IPS-20b (cell line): ENCODE measurements around the gene ADARB1.

Experiments
- H3K27ac ChIP-seq: one replicate; pipeline ENCODE4 v1.5.1; 2013; ENCODE audit warnings: low read length
- H3K27me3 ChIP-seq: 2 replicates; pipeline ENCODE4 v1.6.1; 2013; ENCODE audit warnings: mild to moderate bottlenecking, low read length, inconsistent platforms; ENCODE audit not compliant: insufficient read depth
- H3K36me3 ChIP-seq: 2 replicates; pipeline ENCODE4 v1.6.1; 2013; ENCODE audit warnings: low read depth, mild to moderate bottlenecking, inconsistent platforms, low read length, moderate library complexity; ENCODE audit not compliant: insufficient read depth
- H3K4me1 ChIP-seq: 2 replicates; pipeline ENCODE4 v1.6.1; 2013; ENCODE audit warnings: mild to moderate bottlenecking, control low read depth, inconsistent platforms, low read length, moderate library complexity; ENCODE audit not compliant: insufficient read depth
- H3K4me3 ChIP-seq: 2 replicates; pipeline ENCODE4 v1.5.1; 2013; ENCODE audit warnings: mild to moderate bottlenecking, low read length, inconsistent platforms
- H3K9ac ChIP-seq: 2 replicates; pipeline ENCODE4 v1.6.1; 2013; ENCODE audit warnings: low read depth, mild to moderate bottlenecking, inconsistent platforms, low read length, moderate library complexity
- H3K9me3 ChIP-seq: 2 replicates; pipeline ENCODE4 v1.6.1; 2013; ENCODE audit warnings: mild to moderate bottlenecking, low read depth, low read length, inconsistent platforms; ENCODE audit not compliant: insufficient read depth

The ADARB1 gene

GRCh38 chr21:45164124-45164511 is 89.7 kb downstream of the ADARB1 start:
- no peaks in the 10 kb centered on the region for H3K9me3 ChIP-seq
- H3K36me3 ChIP-seq: no peaks in the 10 kb centered on the region
- H3K27ac ChIP-seq: no peak overlapping the region
- H3K27me3 ChIP-seq: no peaks in the 10 kb centered on the region
- H3K9ac ChIP-seq: no peak overlapping the region
- no peak overlapping the region for H3K4me3 ChIP-seq
- no peaks in the 10 kb centered on the region for H3K4me1 ChIP-seq

DNA sequence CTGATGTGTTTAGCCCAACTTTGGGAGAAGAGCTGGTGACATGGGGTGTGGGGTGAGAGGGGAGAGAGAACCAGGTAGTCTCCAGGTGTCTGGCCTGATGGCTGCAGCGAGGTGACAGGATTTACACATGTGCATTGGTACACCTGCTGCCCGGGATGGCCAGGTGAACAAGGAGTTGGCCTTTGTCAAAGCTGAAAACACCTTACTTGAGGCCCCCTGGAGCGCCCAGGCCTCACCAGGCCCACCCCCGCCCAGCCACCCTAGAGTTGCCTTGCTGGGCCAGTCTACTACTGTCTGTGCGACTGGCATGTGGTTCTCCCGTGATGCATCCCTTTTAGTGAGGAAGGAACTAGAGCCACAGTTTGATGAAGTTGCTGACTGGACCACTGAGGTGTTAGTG is 90.5 kb downstream of the ADARB1 start:
- Histone ChIP-seq H3K4me1 (no peaks in the 10 kb centered on the region), H3K4me3 (no peak overlapping the region), H3K9me3 (no peaks in the 10 kb centered on the region), H3K27ac (no peak overlapping the region), H3K9ac (no peak overlapping the region), H3K36me3 (no peaks in the 10 kb centered on the region), H3K27me3 (no peaks in the 10 kb centered on the region)

DNA sequence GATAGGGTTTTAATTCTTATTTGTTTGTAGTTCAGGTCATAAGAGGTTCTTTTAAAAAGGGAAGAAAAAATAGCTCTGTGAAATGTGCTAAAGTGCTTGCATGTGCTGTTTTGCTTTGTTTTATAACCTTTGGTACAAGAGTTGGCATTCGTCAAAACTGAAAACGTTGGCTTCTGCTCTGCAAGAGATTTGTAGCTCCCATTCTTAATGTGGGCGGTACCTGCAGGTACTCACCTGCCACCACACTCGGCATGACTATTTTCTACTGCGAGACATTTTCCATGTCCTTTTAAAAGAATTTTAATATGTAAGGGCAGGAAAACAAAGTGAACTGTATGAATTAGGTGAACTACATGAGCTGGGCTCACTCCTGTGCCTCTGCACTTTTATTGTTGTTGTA is 92.6 kb downstream of the ADARB1 start:
- Histone ChIP-seq H3K4me1 (no peaks in the 10 kb centered on the region), H3K9me3 (no peaks in the 10 kb centered on the region), H3K36me3 (no peaks in the 10 kb centered on the region), H3K27me3 (no peaks in the 10 kb centered on the region), H3K27ac (no peak overlapping the region), H3K4me3 (no peak overlapping the region), H3K9ac (no peak overlapping the region)

DNA sequence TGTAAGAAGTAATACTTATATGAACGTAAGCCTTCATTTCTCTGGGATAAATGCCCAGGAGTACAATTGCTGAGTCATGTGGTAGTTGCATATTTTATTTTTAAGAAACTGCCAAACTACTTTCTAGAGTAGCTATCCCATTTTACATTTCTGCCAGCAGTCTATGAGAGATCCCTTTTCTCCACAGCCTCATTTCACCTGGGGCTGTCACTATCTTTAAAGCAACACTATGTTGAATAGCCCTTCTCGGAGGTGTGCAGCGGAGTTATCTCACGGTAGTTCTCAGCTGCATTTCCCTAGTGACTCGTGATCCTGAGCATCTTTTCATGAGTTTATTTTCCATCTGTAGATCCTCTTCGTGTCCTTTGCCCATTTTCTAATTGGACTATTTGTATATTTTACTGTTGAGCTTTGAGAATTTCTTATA is 93.4 kb downstream of the ADARB1 start:
- H3K36me3 ChIP-seq: no peaks in the 10 kb centered on the region
- H3K9ac ChIP-seq: no peak overlapping the region
- no peak overlapping the region for H3K27ac ChIP-seq
- no peak overlapping the region for H3K4me3 ChIP-seq
- no peaks in the 10 kb centered on the region for H3K9me3 ChIP-seq
- H3K4me1 ChIP-seq: no peaks in the 10 kb centered on the region
- no peaks in the 10 kb centered on the region for H3K27me3 ChIP-seq

- Histone ChIP-seq H3K9me3 (no peaks in the 10 kb centered on the region), H3K4me1 (no peaks in the 10 kb centered on the region), H3K27ac (no peak overlapping the region), H3K27me3 (no peaks in the 10 kb centered on the region), H3K36me3 (no peaks in the 10 kb centered on the region), H3K4me3 (no peak overlapping the region), H3K9ac (no peak overlapping the region)
Measured at GRCh38 chr21:45168522-45168921, 94.1 kb downstream of the ADARB1 start.

DNA sequence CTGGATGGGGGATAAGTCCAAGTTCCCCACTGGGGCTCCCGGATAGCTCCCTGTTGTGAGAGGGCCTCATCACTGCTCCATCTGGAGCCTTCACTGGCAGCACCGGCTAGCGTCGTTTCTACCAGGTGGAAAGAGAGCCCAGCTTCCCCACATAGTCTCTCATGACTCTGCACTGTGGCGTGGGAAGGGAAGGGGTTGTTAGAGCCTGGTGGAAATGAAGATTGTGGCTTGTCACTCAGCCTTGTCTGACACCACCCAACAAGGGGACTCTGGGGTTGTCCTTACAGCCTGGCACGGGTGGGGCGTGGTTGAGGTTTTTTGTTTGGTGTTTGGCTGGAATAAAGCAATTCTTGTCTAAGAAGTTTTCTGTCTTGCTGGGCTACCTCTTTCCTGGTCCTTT is 94.6 kb downstream of the ADARB1 start:
- no peaks in the 10 kb centered on the region for H3K36me3 ChIP-seq
- no peak overlapping the region for H3K9ac ChIP-seq
- no peak overlapping the region for H3K27ac ChIP-seq
- H3K4me1 ChIP-seq: no peaks in the 10 kb centered on the region
- H3K4me3 ChIP-seq: no peak overlapping the region
- no peaks in the 10 kb centered on the region for H3K9me3 ChIP-seq
- H3K27me3 ChIP-seq: no peaks in the 10 kb centered on the region

- Histone ChIP-seq H3K4me1 (no peaks in the 10 kb centered on the region), H3K4me3 (no peak overlapping the region), H3K9me3 (no peaks in the 10 kb centered on the region), H3K27ac (no peak overlapping the region), H3K27me3 (no peaks in the 10 kb centered on the region), H3K36me3 (no peaks in the 10 kb centered on the region), H3K9ac (no peak overlapping the region)
Measured at GRCh38 chr21:45169682-45170081, 95.3 kb downstream of the ADARB1 start.

DNA sequence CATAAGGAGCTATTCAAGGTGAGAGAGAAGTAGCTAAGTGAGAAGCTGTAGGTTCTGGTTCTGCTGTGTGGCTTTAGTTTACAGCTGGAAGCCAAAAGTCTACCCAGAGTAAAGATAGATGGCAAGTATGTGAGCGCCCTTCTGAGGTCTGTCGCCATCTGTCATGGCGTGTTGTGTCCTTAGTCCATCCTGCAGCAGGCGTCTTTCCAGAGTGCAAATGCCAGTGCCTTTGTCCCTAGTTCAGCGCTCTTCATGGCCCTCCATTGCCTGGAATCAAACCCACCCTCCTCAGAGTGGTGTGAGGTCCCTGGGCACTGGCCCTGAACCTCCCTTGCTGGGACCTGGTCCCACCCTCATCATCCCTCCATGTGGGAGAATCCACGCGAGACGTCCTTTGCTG is 96.6 kb downstream of the ADARB1 start:
- Histone ChIP-seq H3K4me3 (no peak overlapping the region), H3K27ac (no peak overlapping the region), H3K9me3 (no peaks in the 10 kb centered on the region), H3K36me3 (no peaks in the 10 kb centered on the region), H3K4me1 (no peaks in the 10 kb centered on the region), H3K9ac (no peak overlapping the region), H3K27me3 (no peaks in the 10 kb centered on the region)

GRCh38 chr21:45172420-45172819 is 98.0 kb downstream of the ADARB1 start:
- H3K27me3 ChIP-seq: no peaks in the 10 kb centered on the region
- H3K27ac ChIP-seq: no peak overlapping the region
- no peaks in the 10 kb centered on the region for H3K4me1 ChIP-seq
- no peaks in the 10 kb centered on the region for H3K9me3 ChIP-seq
- no peaks in the 10 kb centered on the region for H3K36me3 ChIP-seq
- H3K4me3 ChIP-seq: no peak overlapping the region
- no peak overlapping the region for H3K9ac ChIP-seq

DNA sequence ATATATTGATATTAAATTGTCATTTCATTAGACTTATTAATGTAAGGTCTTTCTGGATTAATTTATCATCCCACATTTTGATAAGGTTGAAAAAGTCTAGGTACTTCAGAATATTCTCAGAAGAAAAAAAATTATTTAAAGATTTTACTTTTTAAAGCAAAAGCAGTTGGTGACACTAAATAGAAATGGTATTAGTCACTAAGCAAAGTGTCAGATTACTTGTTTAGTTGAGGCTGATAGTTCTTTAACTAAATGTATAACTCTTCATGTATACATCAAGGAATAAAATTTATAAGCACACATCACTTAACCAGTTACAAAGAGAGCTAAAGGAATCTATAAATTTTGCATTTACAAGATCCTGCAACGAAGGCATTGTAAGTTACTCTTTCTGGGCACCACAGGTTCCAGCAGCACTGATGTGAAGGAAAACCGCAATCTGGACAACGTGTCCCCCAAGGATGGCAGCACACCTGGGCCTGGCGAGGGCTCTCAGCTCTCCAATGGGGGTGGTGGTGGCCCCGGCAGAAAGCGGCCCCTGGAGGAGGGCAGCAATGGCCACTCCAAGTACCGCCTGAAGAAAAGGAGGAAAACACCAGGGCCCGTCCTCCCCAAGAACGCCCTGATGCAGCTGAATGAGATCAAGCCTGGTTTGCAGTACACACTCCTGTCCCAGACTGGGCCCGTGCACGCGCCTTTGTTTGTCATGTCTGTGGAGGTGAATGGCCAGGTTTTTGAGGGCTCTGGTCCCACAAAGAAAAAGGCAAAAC is 101.1 kb downstream of the ADARB1 start:
- H3K27me3 ChIP-seq: no peaks in the 10 kb centered on the region
- H3K27ac ChIP-seq: no peak overlapping the region
- no peak overlapping the region for H3K9ac ChIP-seq
- H3K36me3 ChIP-seq: no peaks in the 10 kb centered on the region
- no peak overlapping the region for H3K4me3 ChIP-seq
- no peaks in the 10 kb centered on the region for H3K4me1 ChIP-seq
- H3K9me3 ChIP-seq: no peaks in the 10 kb centered on the region

- no peak overlapping the region for H3K27ac ChIP-seq
- H3K36me3 ChIP-seq: no peaks in the 10 kb centered on the region
- H3K9ac ChIP-seq: no peak overlapping the region
- H3K9me3 ChIP-seq: no peaks in the 10 kb centered on the region
- no peak overlapping the region for H3K4me3 ChIP-seq
- no peaks in the 10 kb centered on the region for H3K4me1 ChIP-seq
- no peaks in the 10 kb centered on the region for H3K27me3 ChIP-seq
Measured at GRCh38 chr21:45176141-45176540, 101.8 kb downstream of the ADARB1 start.

DNA sequence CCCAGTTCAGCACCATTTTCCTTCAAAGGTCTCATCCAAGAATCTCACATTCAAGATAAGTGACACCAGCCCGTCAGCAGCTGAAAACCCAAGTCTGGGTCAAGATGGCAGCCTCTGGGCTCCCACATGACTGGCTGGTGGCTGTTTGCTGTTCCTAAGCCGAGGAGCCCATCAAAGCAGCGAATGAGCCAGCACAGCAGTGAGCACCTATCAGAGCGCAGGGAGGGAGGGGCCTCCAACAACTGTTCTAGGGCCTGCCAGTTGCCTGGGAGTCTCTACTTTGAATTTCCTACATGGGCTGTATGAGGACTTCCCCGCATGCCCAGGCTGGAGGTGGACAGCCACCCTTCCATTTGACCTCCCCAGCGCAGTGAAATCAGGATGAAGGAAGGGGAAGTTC is 102.7 kb downstream of the ADARB1 start:
- no peak overlapping the region for H3K9ac ChIP-seq
- H3K4me3 ChIP-seq: no peak overlapping the region
- H3K27ac ChIP-seq: no peak overlapping the region

More for the DNA sequence above, 102.7 kb downstream of the ADARB1 start:
- H3K36me3 ChIP-seq: no peaks in the 10 kb centered on the region
- H3K9me3 ChIP-seq: no peaks in the 10 kb centered on the region
- H3K4me1 ChIP-seq: no peaks in the 10 kb centered on the region
- no peaks in the 10 kb centered on the region for H3K27me3 ChIP-seq
